ENCODE measurements around the gene NDRG4.

- TF ChIP-seq CTCF (conservative IDR thresholded peaks at IDR 0.05 in 1 of 2, IDR thresholded peaks at IDR 0.05 in 1 of 2; ENCODE audit: low read depth in 1 of 2, low read length in 2 of 2) (no peak), EZH2 (IDR thresholded peaks at IDR 0.05; ENCODE audit: low read length, missing control alignments) (no peak)
These were observed 2.5 kb upstream of the NDRG4 start for GRCh38 chr16:58497468-58497867.
